Stimulated activated CD4-positive, alpha-beta T cell treated with anti-CD3 and anti-CD28 coated beads, Interleukin-1b, Interleukin-23, amount 100 ng/mL, for 4 hours (primary cell): Measurements from ENCODE around the gene UBA6.
"Not testable (repeated sequence)": the region's sequence is repeated elsewhere in the genome, so short reads cannot be mapped to it uniquely, and the experiment has no call there.

Source experiments
- DNase-seq, 2 donors: peaks; one replicate each; pipeline ENCODE4 v3.0.0-alpha.2; 2020; ENCODE audit warnings: low read depth in 2 of 2

The UBA6 gene

GRCh38 chr4:67660418-67660817 lies 40.5 kb downstream of the UBA6 start:
- no peak for DNase-seq

GRCh38 chr4:67659065-67659464 lies 41.9 kb downstream of the UBA6 start:
- no peak for DNase-seq

- DNase-seq = peak in 1 of 2 donors; percentile 5
These were observed 42.7 kb downstream of the UBA6 start for GRCh38 chr4:67658302-67658701.

GRCh38 chr4:67651536-67651935 lies 49.4 kb downstream of the UBA6 start:
- no peak for DNase-seq

- DNase-seq = no peak
These were observed 62.8 kb downstream of the UBA6 start for GRCh38 chr4:67638136-67638535.

GRCh38 chr4:67636978-67637377 lies 64.0 kb downstream of the UBA6 start:
- not testable (repeated sequence) for DNase-seq

- DNase-seq = no peak
These were observed 65.6 kb downstream of the UBA6 start for GRCh38 chr4:67635331-67635730.

GRCh38 chr4:67634741-67635140 lies 66.2 kb downstream of the UBA6 start:
- no peak for DNase-seq

- no peak for DNase-seq
These were observed 68.5 kb downstream of the UBA6 start for GRCh38 chr4:67632492-67632891.

GRCh38 chr4:67624939-67625338 lies 76.0 kb downstream of the UBA6 start:
- DNase-seq = no peak

- DNase-seq = no peak
These were observed 84.5 kb downstream of the UBA6 start for GRCh38 chr4:67616478-67616877.

- no peak for DNase-seq
These were observed 85.8 kb downstream of the UBA6 start for GRCh38 chr4:67615119-67615518.

- no peak for DNase-seq
These were observed 86.8 kb downstream of the UBA6 start for GRCh38 chr4:67614186-67614585.

- no peak for DNase-seq
These were observed 92.9 kb downstream of the UBA6 start for GRCh38 chr4:67608027-67608426.

- no peak for DNase-seq
These were observed 96.2 kb downstream of the UBA6 start for GRCh38 chr4:67604749-67605148.

- no peak for DNase-seq
These were observed 97.0 kb downstream of the UBA6 start for GRCh38 chr4:67604029-67604381.

GRCh38 chr4:67603310-67604028 lies 97.5 kb downstream of the UBA6 start:
- DNase-seq = no peak

GRCh38 chr4:67593741-67594175 lies 107.2 kb downstream of the UBA6 start:
- no peak for DNase-seq

GRCh38 chr4:67587156-67587555 lies 113.8 kb downstream of the UBA6 start:
- no peak for DNase-seq

- DNase-seq = no peak
These were observed 116.5 kb downstream of the UBA6 start for GRCh38 chr4:67584496-67584895.

GRCh38 chr4:67581913-67582312 lies 119.0 kb downstream of the UBA6 start:
- no peak for DNase-seq

- DNase-seq = no peak
These were observed 119.6 kb downstream of the UBA6 start for GRCh38 chr4:67581208-67581857.

GRCh38 chr4:67580577-67580976 lies 120.4 kb downstream of the UBA6 start:
- DNase-seq = no peak

GRCh38 chr4:67576538-67576937 lies 124.4 kb downstream of the UBA6 start:
- DNase-seq = no peak
